ENCODE measurements around the gene ELMO3. TPM values are rescaled to one million over a fixed set of nuclear protein-coding genes. Genes with fewer than 3 reads are reported as not detected.

The ELMO3 gene
- total RNA-seq, 2 donors from 2014 or later = 58.1 to 60.5 TPM

- ATAC-seq (no peak), DNase-seq (no peak)
- intact Hi-C loops (cut with DNase I, micrococcal nuclease) = no loop called here
These were observed 7.4 kb upstream of the ELMO3 start for GRCh38 chr16:67191411-67191994.

GRCh38 chr16:67191995-67192681, 6.8 kb upstream of the ELMO3 start, which contains the start of gene E2F4:
E2F4 (plus strand) TSS chr16:67192155; CDS start chr16:67192228, 73 bp downstream.
- DNase-seq (peak; percentile 91), ATAC-seq (peak; percentile 94)
- intact Hi-C loops (cut with DNase I, micrococcal nuclease) = no loop called here

- ATAC-seq (no peak), DNase-seq (no peak)
- intact Hi-C loops (cut with DNase I, micrococcal nuclease) = no loop called here
These were observed 6.1 kb upstream of the ELMO3 start for GRCh38 chr16:67192781-67193361.

- no peak for ATAC-seq
- DNase-seq = no peak
- intact Hi-C loops (cut with DNase I, micrococcal nuclease) = no loop called here
These were observed 5.4 kb upstream of the ELMO3 start for GRCh38 chr16:67193536-67193935.

GRCh38 chr16:67194260-67194659, 4.7 kb upstream of the ELMO3 start:
- intact Hi-C loops (cut with DNase I, micrococcal nuclease) = no loop called here
- no peak for ATAC-seq
- no peak for DNase-seq

- DNase-seq (no peak), ATAC-seq (no peak)
- intact Hi-C loops (cut with DNase I, micrococcal nuclease) = no loop called here
These were observed 3.3 kb upstream of the ELMO3 start for GRCh38 chr16:67195676-67196075.

- no peak for DNase-seq
- ATAC-seq = no peak
- intact Hi-C loops (cut with DNase I, micrococcal nuclease) = no loop called here
These were observed 2.0 kb upstream of the ELMO3 start for GRCh38 chr16:67196881-67197280.

GRCh38 chr16:67197704-67198103, 1.2 kb upstream of the ELMO3 start:
- no peak for DNase-seq
- no peak for ATAC-seq
- intact Hi-C loops (cut with DNase I, micrococcal nuclease) = no loop called here

GRCh38 chr16:67198238-67198734, 645 bp upstream of the ELMO3 start:
- intact Hi-C loops (cut with DNase I, micrococcal nuclease) = no loop called here
- ATAC-seq (peak; percentile 67), DNase-seq (peak; percentile 77 to 82)

GRCh38 chr16:67199808-67200198, 872 bp downstream of the ELMO3 start:
- DNase-seq (peak in 1 of 2 donors; percentile 62), ATAC-seq (peak; percentile 42)
- intact Hi-C loops (cut with DNase I, micrococcal nuclease) = no loop called here

GRCh38 chr16:67200491-67200890, 1.6 kb downstream of the ELMO3 start:
- ATAC-seq = no peak
- DNase-seq = no peak
- intact Hi-C loops (cut with DNase I, micrococcal nuclease) = no loop called here

GRCh38 chr16:67201411-67202345, 2.7 kb downstream of the ELMO3 start:
- ATAC-seq (no peak), DNase-seq (no peak)
- intact Hi-C loops (cut with DNase I, micrococcal nuclease) = no loop called here

- intact Hi-C loops (cut with DNase I, micrococcal nuclease) = no loop called here
- DNase-seq = no peak
- ATAC-seq = no peak
These were observed 3.5 kb downstream of the ELMO3 start for GRCh38 chr16:67202426-67202825.

GRCh38 chr16:67202956-67203493, 4.1 kb downstream of the ELMO3 start:
- no peak for ATAC-seq
- intact Hi-C loops (cut with DNase I, micrococcal nuclease) = no loop called here

GRCh38 chr16:67204076-67204475, 5.1 kb downstream of the ELMO3 start:
- DNase-seq (no peak), ATAC-seq (no peak)
- intact Hi-C loops (cut with DNase I, micrococcal nuclease) = no loop called here

More at GRCh38 chr16:67202956-67203493, 4.1 kb downstream of the ELMO3 start:
- no peak for DNase-seq

- ATAC-seq = no peak
- no peak for DNase-seq
- intact Hi-C loops (cut with DNase I, micrococcal nuclease) = no loop called here
These were observed 7.4 kb downstream of the ELMO3 start for GRCh38 chr16:67206129-67206837.

- intact Hi-C loops (cut with DNase I, micrococcal nuclease) = no loop called here
- ATAC-seq = peak; percentile 12
- DNase-seq = no peak
These were observed 7.9 kb downstream of the ELMO3 start for GRCh38 chr16:67206838-67207248.

Data from left colon (tissue), 2 donors.